GM18909 (cell line): ENCODE results near the gene SHF.

Experiments
- ATAC-seq: cut with Tn5 transposase; IDR thresholded peaks from one replicate; pipeline ENCODE4 v1.9.1; 2021; ENCODE audit warnings: mild to moderate bottlenecking; ENCODE audit not compliant: unreplicated experiment, poor library complexity

Gene SHF

GRCh38 chr15:45174577-45174976, 13.2 kb downstream of the SHF start:
- no peak for ATAC-seq

GRCh38 chr15:45174069-45174468, 13.7 kb downstream of the SHF start:
- no peak for ATAC-seq

GRCh38 chr15:45171912-45172311, 15.9 kb downstream of the SHF start:
- ATAC-seq, result no peak

- ATAC-seq, result no peak
These were observed 17.9 kb downstream of the SHF start for GRCh38 chr15:45169608-45170480.

- ATAC-seq, result no peak
These were observed 18.8 kb downstream of the SHF start for GRCh38 chr15:45168751-45169551.

GRCh38 chr15:45168286-45168685, 19.5 kb downstream of the SHF start:
- ATAC-seq, result no peak

GRCh38 chr15:45167631-45168205, 20.0 kb downstream of the SHF start:
- no peak for ATAC-seq

GRCh38 chr15:45166834-45167630, 20.7 kb downstream of the SHF start:
- peak; percentile 96 for ATAC-seq

- ATAC-seq, result no peak
These were observed 22.2 kb downstream of the SHF start for GRCh38 chr15:45165536-45165935.

- ATAC-seq, result no peak
These were observed 22.9 kb downstream of the SHF start for GRCh38 chr15:45164914-45165313.

- ATAC-seq, result no peak
These were observed 24.3 kb downstream of the SHF start for GRCh38 chr15:45163508-45163856.

- peak; percentile 52 for ATAC-seq
These were observed 24.8 kb downstream of the SHF start for GRCh38 chr15:45162771-45163507.

GRCh38 chr15:45161666-45162065, 26.1 kb downstream of the SHF start:
- ATAC-seq, result no peak

GRCh38 chr15:45157974-45158373, 29.8 kb downstream of the SHF start:
- no peak for ATAC-seq

- no peak for ATAC-seq
These were observed 30.9 kb downstream of the SHF start for GRCh38 chr15:45156744-45157455.

- no peak for ATAC-seq
These were observed 32.0 kb downstream of the SHF start for GRCh38 chr15:45155739-45156138.

- no peak for ATAC-seq
These were observed 35.6 kb downstream of the SHF start for GRCh38 chr15:45151998-45152828.

GRCh38 chr15:45150997-45151396, 36.8 kb downstream of the SHF start:
- no peak for ATAC-seq
